WTC11 (cell line): ENCODE data around the gene TBL1XR1. TPM values are rescaled to one million over a fixed set of nuclear protein-coding genes. Genes with fewer than 3 reads are reported as not detected.

ENCODE experiments used
- ATAC-seq: fragments of 200-7000 bp; cut with Tn5 transposase; 2 replicates; pipeline ENCODE4 v1.10.0; 2021; ENCODE audit warnings: mild to moderate bottlenecking, moderate library complexity
- CTCF ChIA-PET: fragments of 300-600 bp; sonication (Branson Sonifier 250); formaldehyde crosslinking; loops from one replicate; lab custom pipeline; 2021; ENCODE audit warnings: antibody characterized with exemption; lab: Charles Lee
- POLR2A ChIA-PET: fragments of 350-600 bp; sonication (Branson Sonifier 250); formaldehyde crosslinking; loops from one replicate; lab custom pipeline; 2021; ENCODE audit warnings: antibody characterized with exemption; lab: Charles Lee
- DNase-seq: peaks from one replicate; pipeline ENCODE4 v3.0.0; 2021; ENCODE audit warnings: low spot score
- H3K27ac Mint-ChIP-seq: 2 replicates; pipeline ENCODE4 v1.8.0; 2021; ENCODE audit warnings: mixed read lengths
- H3K27me3 Mint-ChIP-seq: 2 replicates; pipeline ENCODE4 v1.8.0; 2021; ENCODE audit warnings: low read depth, mild to moderate bottlenecking, moderate library complexity, mixed read lengths
- H3K36me3 Mint-ChIP-seq: 2 replicates; pipeline ENCODE4 v1.8.0; 2021; ENCODE audit warnings: mixed read lengths
- H3K4me1 Mint-ChIP-seq: 2 replicates; pipeline ENCODE4 v1.8.0; 2022; ENCODE audit warnings: mixed read lengths
- H3K4me3 Mint-ChIP-seq: 2 replicates; pipeline ENCODE4 v1.8.0; 2021; ENCODE audit warnings: mild to moderate bottlenecking, moderate library complexity, mixed read lengths
- H3K9me3 Mint-ChIP-seq: 2 replicates; pipeline ENCODE4 v1.8.0; 2021; ENCODE audit warnings: mixed read lengths
- ERG ChIP-seq: fragments of 250-450 bp; sonication (Bioruptor Pico); IDR thresholded peaks from 2 replicates; pipeline ENCODE4 v1.8.0; 2021; ENCODE audit warnings: mild to moderate bottlenecking
- GRHL2 ChIP-seq: fragments of 250-450 bp; sonication (Bioruptor Pico); IDR thresholded peaks from 2 replicates; pipeline ENCODE4 v1.8.0; 2022; ENCODE audit warnings: mild to moderate bottlenecking, moderate library complexity; ENCODE audit not compliant: insufficient replicate concordance, severe bottlenecking
- NR1H2 ChIP-seq: sonication (generic); formaldehyde crosslinking; IDR thresholded peaks from 2 replicates; pipeline ENCODE4 v1.9.0; 2021; ENCODE audit warnings: mild to moderate bottlenecking, moderate library complexity, missing genetic modification reagents
- RORB ChIP-seq: fragments of 250-450 bp; sonication (Bioruptor Pico); IDR thresholded peaks from 2 replicates; pipeline ENCODE4 v1.9.0; 2021; ENCODE audit warnings: mild to moderate bottlenecking
- TEAD1 ChIP-seq: sonication (generic); formaldehyde crosslinking; IDR thresholded peaks from 2 replicates; pipeline ENCODE4 v1.8.0; 2022; ENCODE audit warnings: mild to moderate bottlenecking, missing genetic modification reagents
- TP53 ChIP-seq: sonication (generic); formaldehyde crosslinking; IDR thresholded peaks from 2 replicates; pipeline ENCODE4 v1.8.1; 2023; ENCODE audit warnings: mild to moderate bottlenecking, missing genetic modification reagents
- ZBTB43 ChIP-seq: sonication (generic); formaldehyde crosslinking; IDR thresholded peaks from 2 replicates; pipeline ENCODE4 v1.8.1; 2023; ENCODE audit warnings: mild to moderate bottlenecking, missing genetic modification reagents
- ZNF121 ChIP-seq: sonication (generic); formaldehyde crosslinking; IDR thresholded peaks from 2 replicates; pipeline ENCODE4 v1.8.0; 2023; ENCODE audit warnings: missing genetic modification reagents
- ZNF219 ChIP-seq: sonication (generic); formaldehyde crosslinking; IDR thresholded peaks from 2 replicates; pipeline ENCODE4 v1.8.0; 2023; ENCODE audit warnings: missing genetic modification reagents, mild to moderate bottlenecking, borderline replicate concordance
- ZNF317 ChIP-seq: sonication (generic); formaldehyde crosslinking; IDR thresholded peaks from 2 replicates; pipeline ENCODE4 v1.8.1; 2023; ENCODE audit warnings: low read depth, mild to moderate bottlenecking, moderate library complexity, missing genetic modification reagents, borderline replicate concordance
- ZNF416 ChIP-seq: fragments of 250-450 bp; sonication (Bioruptor Pico); IDR thresholded peaks from 2 replicates; pipeline ENCODE4 v1.9.0; 2021; ENCODE audit warnings: mild to moderate bottlenecking, inconsistent platforms
- ZNF423 ChIP-seq: fragments of 250-450 bp; sonication (Bioruptor Pico); IDR thresholded peaks from 2 replicates; pipeline ENCODE4 v2.1.2; 2022; ENCODE audit warnings: mild to moderate bottlenecking, moderate library complexity
- ZNF671 ChIP-seq: fragments of 250-450 bp; sonication (Bioruptor Pico); IDR thresholded peaks from 2 replicates; pipeline ENCODE4 v1.8.0; 2021; ENCODE audit warnings: mild to moderate bottlenecking
- total RNA-seq: library from RNA; stranded (reverse); gene quantifications from 3 replicates; pipeline ENCODE4 v1.2.3, GENCODE V29; 2021
- TF ChIP-seq, protein P1 (sequence below): fragments of 250-450 bp; sonication (Bioruptor Pico); IDR thresholded peaks from 2 replicates; pipeline ENCODE4 v1.9.0; 2021; ENCODE audit warnings: mild to moderate bottlenecking, borderline replicate concordance
- TF ChIP-seq, protein P2 (sequence below): sonication (generic); formaldehyde crosslinking; IDR thresholded peaks from 2 replicates; pipeline ENCODE4 v1.8.0; 2023; ENCODE audit warnings: mild to moderate bottlenecking, missing genetic modification reagents
- TF ChIP-seq, protein P3 (sequence below): sonication (generic); formaldehyde crosslinking; conservative IDR thresholded peaks from 2 replicates; pipeline ENCODE4 v1.8.1; 2023; ENCODE audit warnings: mild to moderate bottlenecking, low read depth, missing genetic modification reagents, moderate library complexity
- TF ChIP-seq, protein P4 (sequence below): sonication (generic); formaldehyde crosslinking; IDR thresholded peaks from 2 replicates; pipeline ENCODE4 v1.8.0; 2022; ENCODE audit warnings: mild to moderate bottlenecking, missing genetic modification reagents
- TF ChIP-seq, protein P5 (sequence below): sonication (generic); formaldehyde crosslinking; IDR thresholded peaks from 2 replicates; pipeline ENCODE4 v1.8.0; 2023; ENCODE audit warnings: missing genetic modification reagents

Gene TBL1XR1
- total RNA-seq, 1 experiment from 2014 or later = 148 TPM

- DNase-seq (no peak), ATAC-seq (no peak)
- Mint-ChIP-seq H3K9me3 (peaks cover 3% of the 10 kb centered on the region; the same call in 1 of the 2 replicates), H3K27ac (no peak overlapping the region), H3K36me3 (peaks cover 9% of the 10 kb centered on the region), H3K27me3 (no peaks in the 10 kb centered on the region), H3K4me3 (no peak overlapping the region), H3K4me1 (peaks cover 61% of the 10 kb centered on the region)
- ChIA-PET POLR2A (no interaction called here), CTCF (no interaction called here)
- TF ChIP-seq NR1H2 (CRISPR knock-in tag) (no peak), ERG (CRISPR knock-in tag) (no peak), ZNF317 (CRISPR knock-in tag) (no peak), ZNF671 (CRISPR knock-in tag) (no peak), ZNF423 (CRISPR knock-in tag) (no peak), TEAD1 (no peak), ZNF416 (CRISPR knock-in tag) (no peak)
- TF ChIP-seq, protein P1, sequence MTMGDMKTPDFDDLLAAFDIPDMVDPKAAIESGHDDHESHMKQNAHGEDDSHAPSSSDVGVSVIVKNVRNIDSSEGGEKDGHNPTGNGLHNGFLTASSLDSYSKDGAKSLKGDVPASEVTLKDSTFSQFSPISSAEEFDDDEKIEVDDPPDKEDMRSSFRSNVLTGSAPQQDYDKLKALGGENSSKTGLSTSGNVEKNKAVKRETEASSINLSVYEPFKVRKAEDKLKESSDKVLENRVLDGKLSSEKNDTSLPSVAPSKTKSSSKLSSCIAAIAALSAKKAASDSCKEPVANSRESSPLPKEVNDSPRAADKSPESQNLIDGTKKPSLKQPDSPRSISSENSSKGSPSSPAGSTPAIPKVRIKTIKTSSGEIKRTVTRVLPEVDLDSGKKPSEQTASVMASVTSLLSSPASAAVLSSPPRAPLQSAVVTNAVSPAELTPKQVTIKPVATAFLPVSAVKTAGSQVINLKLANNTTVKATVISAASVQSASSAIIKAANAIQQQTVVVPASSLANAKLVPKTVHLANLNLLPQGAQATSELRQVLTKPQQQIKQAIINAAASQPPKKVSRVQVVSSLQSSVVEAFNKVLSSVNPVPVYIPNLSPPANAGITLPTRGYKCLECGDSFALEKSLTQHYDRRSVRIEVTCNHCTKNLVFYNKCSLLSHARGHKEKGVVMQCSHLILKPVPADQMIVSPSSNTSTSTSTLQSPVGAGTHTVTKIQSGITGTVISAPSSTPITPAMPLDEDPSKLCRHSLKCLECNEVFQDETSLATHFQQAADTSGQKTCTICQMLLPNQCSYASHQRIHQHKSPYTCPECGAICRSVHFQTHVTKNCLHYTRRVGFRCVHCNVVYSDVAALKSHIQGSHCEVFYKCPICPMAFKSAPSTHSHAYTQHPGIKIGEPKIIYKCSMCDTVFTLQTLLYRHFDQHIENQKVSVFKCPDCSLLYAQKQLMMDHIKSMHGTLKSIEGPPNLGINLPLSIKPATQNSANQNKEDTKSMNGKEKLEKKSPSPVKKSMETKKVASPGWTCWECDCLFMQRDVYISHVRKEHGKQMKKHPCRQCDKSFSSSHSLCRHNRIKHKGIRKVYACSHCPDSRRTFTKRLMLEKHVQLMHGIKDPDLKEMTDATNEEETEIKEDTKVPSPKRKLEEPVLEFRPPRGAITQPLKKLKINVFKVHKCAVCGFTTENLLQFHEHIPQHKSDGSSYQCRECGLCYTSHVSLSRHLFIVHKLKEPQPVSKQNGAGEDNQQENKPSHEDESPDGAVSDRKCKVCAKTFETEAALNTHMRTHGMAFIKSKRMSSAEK (CRISPR knock-in tag) = no peak
- TF ChIP-seq, protein P2, sequence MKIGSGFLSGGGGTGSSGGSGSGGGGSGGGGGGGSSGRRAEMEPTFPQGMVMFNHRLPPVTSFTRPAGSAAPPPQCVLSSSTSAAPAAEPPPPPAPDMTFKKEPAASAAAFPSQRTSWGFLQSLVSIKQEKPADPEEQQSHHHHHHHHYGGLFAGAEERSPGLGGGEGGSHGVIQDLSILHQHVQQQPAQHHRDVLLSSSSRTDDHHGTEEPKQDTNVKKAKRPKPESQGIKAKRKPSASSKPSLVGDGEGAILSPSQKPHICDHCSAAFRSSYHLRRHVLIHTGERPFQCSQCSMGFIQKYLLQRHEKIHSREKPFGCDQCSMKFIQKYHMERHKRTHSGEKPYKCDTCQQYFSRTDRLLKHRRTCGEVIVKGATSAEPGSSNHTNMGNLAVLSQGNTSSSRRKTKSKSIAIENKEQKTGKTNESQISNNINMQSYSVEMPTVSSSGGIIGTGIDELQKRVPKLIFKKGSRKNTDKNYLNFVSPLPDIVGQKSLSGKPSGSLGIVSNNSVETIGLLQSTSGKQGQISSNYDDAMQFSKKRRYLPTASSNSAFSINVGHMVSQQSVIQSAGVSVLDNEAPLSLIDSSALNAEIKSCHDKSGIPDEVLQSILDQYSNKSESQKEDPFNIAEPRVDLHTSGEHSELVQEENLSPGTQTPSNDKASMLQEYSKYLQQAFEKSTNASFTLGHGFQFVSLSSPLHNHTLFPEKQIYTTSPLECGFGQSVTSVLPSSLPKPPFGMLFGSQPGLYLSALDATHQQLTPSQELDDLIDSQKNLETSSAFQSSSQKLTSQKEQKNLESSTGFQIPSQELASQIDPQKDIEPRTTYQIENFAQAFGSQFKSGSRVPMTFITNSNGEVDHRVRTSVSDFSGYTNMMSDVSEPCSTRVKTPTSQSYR (CRISPR knock-in tag) = no peak
These were observed 62.5 kb downstream of the TBL1XR1 start for GRCh38 chr3:177134816-177135210.

DNA sequence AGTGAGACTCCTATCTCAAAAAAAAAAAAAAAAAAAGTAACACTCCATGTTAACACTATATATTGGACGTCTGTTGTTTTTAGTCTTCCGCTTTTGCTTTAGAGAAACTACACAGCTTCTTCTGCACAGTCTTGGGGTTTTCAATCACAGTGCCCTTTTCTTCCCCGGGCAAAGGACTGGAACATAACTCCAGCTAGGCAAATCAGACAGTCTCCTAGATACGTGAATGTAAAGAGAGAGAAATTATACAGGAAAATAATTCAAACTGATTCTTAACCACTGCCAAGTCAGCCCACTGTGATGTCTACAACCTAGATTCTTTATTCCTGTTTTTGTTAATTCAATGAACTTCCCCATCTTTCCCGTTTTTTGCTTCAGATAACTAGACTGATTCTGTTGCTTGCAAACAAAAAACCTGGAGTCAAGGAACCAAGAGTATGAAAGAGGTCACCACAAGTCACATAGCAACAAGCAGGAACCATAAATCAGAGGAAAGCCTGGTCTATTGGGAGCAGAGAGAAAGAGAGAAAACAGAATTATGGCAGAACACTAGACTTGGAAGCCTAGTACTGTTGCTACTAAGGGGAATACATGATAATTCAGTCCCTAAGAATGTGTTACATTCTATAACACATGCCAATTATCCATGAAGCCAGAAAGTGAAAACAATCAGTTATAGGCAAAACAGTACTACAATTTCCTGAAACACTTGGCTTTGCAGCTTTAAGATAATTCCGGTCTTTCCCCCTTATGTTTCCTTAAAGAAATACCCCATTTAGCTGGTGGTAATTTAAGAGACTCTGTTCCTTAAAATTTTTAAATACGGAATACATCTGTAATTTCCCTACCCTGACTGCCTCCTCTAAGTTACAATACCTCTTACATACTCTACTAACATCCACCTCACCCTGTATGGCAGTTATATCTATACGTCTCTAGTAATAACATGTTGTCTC, 63.1 kb downstream of the TBL1XR1 start:
- POLR2A ChIA-PET = interaction anchor here (0.6 to 0.7 kb wide), 2 partner anchors 24 to 74 kb away, joined by 5 to 8 read pairs; no protein-coding TSS in a partner anchor
- H3K27ac Mint-ChIP-seq = peak overlapping the region; percentile 78
- DNase-seq (no peak), ATAC-seq (no peak)
- H3K36me3 Mint-ChIP-seq = peaks cover 9% of the 10 kb centered on the region
- peaks cover 3% of the 10 kb centered on the region; the same call in 1 of the 2 replicates for H3K9me3 Mint-ChIP-seq
- CTCF ChIA-PET = no interaction called here
- H3K4me1 Mint-ChIP-seq = peaks cover 62% of the 10 kb centered on the region
- no peaks in the 10 kb centered on the region for H3K27me3 Mint-ChIP-seq
- no peak overlapping the region for H3K4me3 Mint-ChIP-seq
- TF ChIP-seq, protein P3, sequence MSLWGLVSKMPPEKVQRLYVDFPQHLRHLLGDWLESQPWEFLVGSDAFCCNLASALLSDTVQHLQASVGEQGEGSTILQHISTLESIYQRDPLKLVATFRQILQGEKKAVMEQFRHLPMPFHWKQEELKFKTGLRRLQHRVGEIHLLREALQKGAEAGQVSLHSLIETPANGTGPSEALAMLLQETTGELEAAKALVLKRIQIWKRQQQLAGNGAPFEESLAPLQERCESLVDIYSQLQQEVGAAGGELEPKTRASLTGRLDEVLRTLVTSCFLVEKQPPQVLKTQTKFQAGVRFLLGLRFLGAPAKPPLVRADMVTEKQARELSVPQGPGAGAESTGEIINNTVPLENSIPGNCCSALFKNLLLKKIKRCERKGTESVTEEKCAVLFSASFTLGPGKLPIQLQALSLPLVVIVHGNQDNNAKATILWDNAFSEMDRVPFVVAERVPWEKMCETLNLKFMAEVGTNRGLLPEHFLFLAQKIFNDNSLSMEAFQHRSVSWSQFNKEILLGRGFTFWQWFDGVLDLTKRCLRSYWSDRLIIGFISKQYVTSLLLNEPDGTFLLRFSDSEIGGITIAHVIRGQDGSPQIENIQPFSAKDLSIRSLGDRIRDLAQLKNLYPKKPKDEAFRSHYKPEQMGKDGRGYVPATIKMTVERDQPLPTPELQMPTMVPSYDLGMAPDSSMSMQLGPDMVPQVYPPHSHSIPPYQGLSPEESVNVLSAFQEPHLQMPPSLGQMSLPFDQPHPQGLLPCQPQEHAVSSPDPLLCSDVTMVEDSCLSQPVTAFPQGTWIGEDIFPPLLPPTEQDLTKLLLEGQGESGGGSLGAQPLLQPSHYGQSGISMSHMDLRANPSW = no peak
- no peak for TF ChIP-seq TP53 (CRISPR knock-in tag)
- no peak for TF ChIP-seq RORB (CRISPR knock-in tag)
- no peak for TF ChIP-seq GRHL2 (CRISPR knock-in tag)
- no peak for TF ChIP-seq NR1H2 (CRISPR knock-in tag)
- TF ChIP-seq, protein P4, sequence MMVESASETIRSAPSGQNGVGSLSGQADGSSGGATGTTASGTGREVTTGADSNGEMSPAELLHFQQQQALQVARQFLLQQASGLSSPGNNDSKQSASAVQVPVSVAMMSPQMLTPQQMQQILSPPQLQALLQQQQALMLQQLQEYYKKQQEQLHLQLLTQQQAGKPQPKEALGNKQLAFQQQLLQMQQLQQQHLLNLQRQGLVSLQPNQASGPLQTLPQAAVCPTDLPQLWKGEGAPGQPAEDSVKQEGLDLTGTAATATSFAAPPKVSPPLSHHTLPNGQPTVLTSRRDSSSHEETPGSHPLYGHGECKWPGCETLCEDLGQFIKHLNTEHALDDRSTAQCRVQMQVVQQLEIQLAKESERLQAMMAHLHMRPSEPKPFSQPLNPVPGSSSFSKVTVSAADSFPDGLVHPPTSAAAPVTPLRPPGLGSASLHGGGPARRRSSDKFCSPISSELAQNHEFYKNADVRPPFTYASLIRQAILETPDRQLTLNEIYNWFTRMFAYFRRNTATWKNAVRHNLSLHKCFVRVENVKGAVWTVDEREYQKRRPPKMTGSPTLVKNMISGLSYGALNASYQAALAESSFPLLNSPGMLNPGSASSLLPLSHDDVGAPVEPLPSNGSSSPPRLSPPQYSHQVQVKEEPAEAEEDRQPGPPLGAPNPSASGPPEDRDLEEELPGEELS (CRISPR knock-in tag) = no peak
- no peak for TF ChIP-seq ZBTB43 (CRISPR knock-in tag)
- TF ChIP-seq, protein P5, sequence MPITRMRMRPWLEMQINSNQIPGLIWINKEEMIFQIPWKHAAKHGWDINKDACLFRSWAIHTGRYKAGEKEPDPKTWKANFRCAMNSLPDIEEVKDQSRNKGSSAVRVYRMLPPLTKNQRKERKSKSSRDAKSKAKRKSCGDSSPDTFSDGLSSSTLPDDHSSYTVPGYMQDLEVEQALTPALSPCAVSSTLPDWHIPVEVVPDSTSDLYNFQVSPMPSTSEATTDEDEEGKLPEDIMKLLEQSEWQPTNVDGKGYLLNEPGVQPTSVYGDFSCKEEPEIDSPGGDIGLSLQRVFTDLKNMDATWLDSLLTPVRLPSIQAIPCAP (CRISPR knock-in tag) = no peak
- no peak for TF ChIP-seq ZNF219 (CRISPR knock-in tag)
- no peak for TF ChIP-seq ZNF121 (CRISPR knock-in tag)
